Heart right ventricle (tissue), 16 donors: ENCODE data around the gene RPL15. TPM values are rescaled to one million over a fixed set of nuclear protein-coding genes. Genes with fewer than 3 reads are reported as not detected.
A peak's percentile ranks its signal among the peaks of the same experiment; 100 is the strongest.

Experiments
- ATAC-seq, 8 donors: fragments of 200-7000 bp; cut with Tn5 transposase; one replicate each; pipeline ENCODE4 v1.9.1; 2020; ENCODE audit warnings: mild to moderate bottlenecking in 8 of 8, moderate library complexity in 8 of 8, moderate number of reproducible peaks in 1 of 8
- DNase-seq, 2 donors: peaks; one replicate each; pipeline ENCODE4 v3.0.0-alpha.2; 2020
- H3K27ac ChIP-seq, 10 donors: fragments of 200-600 bp; sonication (generic) in 2 of 10; one replicate each; pipeline versions ENCODE4 v1.5.0 to v1.8.0; 2020 to 2022; ENCODE audit warnings: mild to moderate bottlenecking in 3 of 10
- H3K27me3 ChIP-seq, 7 donors: fragments of 200-600 bp; one replicate each; pipeline ENCODE4 v1.8.0; 2021 to 2022; ENCODE audit warnings: mild to moderate bottlenecking in 2 of 7
- H3K36me3 ChIP-seq, 9 donors: fragments of 200-600 bp; sonication (generic) in 1 of 9; one replicate each; pipeline versions ENCODE4 v1.5.0 to v1.8.0; 2020 to 2022; ENCODE audit warnings: mild to moderate bottlenecking in 2 of 9
- H3K4me1 ChIP-seq, 9 donors: fragments of 200-600 bp; sonication (generic) in 1 of 9; one replicate each; pipeline versions ENCODE4 v1.5.0 to v1.8.0; 2020 to 2022; ENCODE audit warnings: mild to moderate bottlenecking in 4 of 9
- H3K4me3 ChIP-seq, 10 donors: fragments of 200-600 bp; sonication (generic) in 2 of 10; one replicate each; pipeline versions ENCODE4 v1.5.0 to v1.8.0; 2020 to 2022; ENCODE audit warnings: mild to moderate bottlenecking in 7 of 10, moderate library complexity in 2 of 10
- H3K9me3 ChIP-seq, 11 donors: fragments of 200-600 bp in 10 of 11; sonication (generic) in 2 of 11; one replicate each; pipeline versions ENCODE4 v1.5.0 to v1.8.0; 2013 to 2022; ENCODE audit warnings: mild to moderate bottlenecking in 2 of 11, control low read depth in 1 of 11, moderate library complexity in 1 of 11
- CTCF ChIP-seq, 9 donors: fragments of 200-600 bp; sonication (generic) in 2 of 9; IDR thresholded peaks; one replicate each; pipeline versions ENCODE4 v1.5.0 to v1.8.0; 2021 to 2022; ENCODE audit warnings: antibody characterized with exemption in 9 of 9, mild to moderate bottlenecking in 5 of 9, moderate library complexity in 1 of 9
- WGBS, 2 donors: extraction: QIAGEN DNeasy Blood & Tissue Kit; methylation state at CpG; one replicate each; pipeline ENCODE4 v1.1.7; 2013; ENCODE audit warnings: inconsistent platforms in 1 of 2; 5-methylcytosine and 5-hydroxymethylcytosine counted together
- intact Hi-C, 10 donors: fragments of 100-400 bp; cut with DNase I; formaldehyde crosslinking; loops; one replicate each; pipeline versions ENCODE4 v1.11.1 to v1.14.2; 2022
- polyA plus RNA-seq, 2 donors: library from polyadenylated mRNA; stranded (reverse); fragments of 200-250 nt; gene quantifications; one replicate each; pipeline ENCODE4 v1.2.3, GENCODE V29; 2013
- total RNA-seq, 10 donors: library from RNA; stranded (reverse); fragmentation: NEBNext Ultra II Directional in 3 of 10; extraction: Animal tissue kit (Norgen Biotek cat#: 25700) in 3 of 10; gene quantifications; one replicate each; pipeline versions ENCODE4 v1.2.1 to v1.2.4, GENCODE V29; 2021 to 2023
- donor health status: Arrhythmogenic right ventricular cardiomyopathy.
- donor health status: ischemic (EF 13 %, LVEDD 7.1; RV severe dilation, severe dysfunction).
- donor health status: healthy with polysubstance abuse.
- donor health status: DM: no; HTN: yes; CAD: no.
- donor health status: DM: no; HTN: no; CAD: no.
- donor health status: ischemic (EF 25% LVEDD 6.9; RV normal size, moderate dysfunction).
- donor health status: ischemic (EF 25% LVEDD 5.7; RV mildly dilated, moderate dysfunction).
- donor health status: healthy.
- donor health status: DM: yes; HTN: yes; CAD: no.
- donor health status: Ischemic cardiomyopathy.
- donor health status: ischemic (EF 35%, LVEDD 5.7; RV mildly dilated, moderate dysfunction).
- donor health status: nonischemic (EF 11% LVEDD 7.7; RV severe dilation, severe dysfunction).
- donor health status: DM: yes; HTN: yes; CAD: no.
- donor health status: PGD.
- donor health status: ischemic (EF 29% LVEDD 5.4; RV normal size, mild dysfunction).
- donor health status: nonischemic (EF 23%, LVEDD 6.1; RV moderate dilation, normal function).

The RPL15 gene
- total and polyA plus RNA-seq, 12 donors: 869 to 3,225 (median 932) TPM

DNA sequence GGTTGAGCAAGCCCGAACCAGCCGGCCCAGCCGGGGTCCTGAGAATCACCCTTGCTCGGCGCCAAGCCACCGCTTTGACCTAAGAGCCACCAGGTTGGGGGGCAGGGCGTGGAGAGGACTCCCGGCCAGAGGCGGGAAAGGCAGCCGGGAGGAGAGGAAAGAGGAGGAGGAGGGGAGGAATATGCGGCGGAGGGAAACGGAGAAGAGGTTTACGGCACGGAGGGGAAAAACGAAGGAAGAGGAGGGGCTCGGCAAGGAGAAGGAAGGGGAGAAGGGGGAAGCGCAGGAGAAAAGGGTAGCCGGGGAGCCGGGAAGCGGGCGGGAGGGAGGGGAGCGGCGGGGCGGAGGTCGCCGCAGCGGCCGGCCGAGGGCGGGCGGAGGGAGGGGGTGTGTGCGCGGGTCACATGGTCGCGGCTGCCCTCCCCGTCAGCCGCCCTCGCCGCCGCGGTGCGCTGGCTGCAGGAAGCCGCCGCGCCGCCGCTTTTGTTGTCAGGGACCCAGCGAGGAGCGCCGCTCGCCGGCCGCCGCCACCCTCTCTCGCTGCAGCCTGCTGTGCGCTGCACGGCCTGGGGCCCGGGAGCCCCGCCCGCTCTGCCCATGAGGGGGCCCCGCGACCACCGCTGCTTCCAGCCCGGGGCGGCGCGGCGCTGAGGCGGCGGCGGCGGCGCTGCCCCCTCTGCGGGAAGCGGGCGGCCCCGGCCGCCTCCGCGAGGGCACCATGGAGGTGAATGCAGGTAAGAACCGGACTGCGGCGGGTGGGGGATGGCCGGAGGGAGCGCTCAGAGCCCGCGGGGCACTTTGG, 28.1 kb downstream of the RPL15 start, which contains the start of gene NR1D2:
Gene NR1D2 (plus strand): TSS at position 426 of the 802 bp plus-strand sequence. CDS start 293 bp downstream, at position 719.
- Histone ChIP-seq H3K36me3 (peaks cover 0 to 5% (median 0%) of the 10 kb centered on the region in 9 donors), H3K27me3 (no peaks in the 10 kb centered on the region), H3K27ac (peak within 1 kb of the TSS; percentile 87 to 100 (median 98)), H3K4me1 (peaks cover 19 to 46% (median 43%) of the 10 kb centered on the region in 9 donors), H3K9me3 (no peaks in the 10 kb centered on the region), H3K4me3 (peak within 1 kb of the TSS; percentile 67 to 96 (median 79))
- peak in 2 of 9 donors; percentile 6 to 25 for TF ChIP-seq CTCF (IDR thresholded peaks at IDR 0.05)
- intact Hi-C loops: loop anchor here in 6 of 10 donors (1.0 to 2.0 kb wide), 2 partner anchors 28 kb away; partner anchors contain the start of genes RPL15 (in 6 of the 6) and NKIRAS1 (in 4 of the 6)
- WGBS, 2 donors: 0 to 1% methylated on average over 51 to 87 of the region's 88 CpGs
- ATAC-seq (peak; percentile 65 to 79 (median 77)), DNase-seq (peak; percentile 89)

- intact Hi-C loops: loop anchor here in 6 of 10 donors (1.0 to 2.0 kb wide), 2 partner anchors 28 to 29 kb away; partner anchors contain the start of genes RPL15 (in 6 of the 6) and NKIRAS1 (in 4 of the 6)
- Histone ChIP-seq H3K9me3 (no peaks in the 10 kb centered on the region), H3K27ac (peak overlapping the region; percentile 87 to 100 (median 98)), H3K27me3 (no peaks in the 10 kb centered on the region), H3K4me3 (peak overlapping the region; percentile 55 to 96 (median 74)), H3K36me3 (peaks cover 0 to 5% (median 0%) of the 10 kb centered on the region in 9 donors), H3K4me1 (peaks cover 19 to 51% (median 49%) of the 10 kb centered on the region in 9 donors)
- no peak for ATAC-seq
- no peak for DNase-seq
- no peak for TF ChIP-seq CTCF (IDR thresholded peaks at IDR 0.05)
- 1% methylated on average over 34 to 39 of the region's 39 CpGs for WGBS, 2 donors
These were observed 28.7 kb downstream of the RPL15 start for GRCh38 chr3:23945663-23945912.

GRCh38 chr3:23945913-23946687, 29.2 kb downstream of the RPL15 start:
- Histone ChIP-seq H3K27ac (peak overlapping the region; percentile 87 to 100 (median 98)), H3K4me3 (peak overlapping the region; percentile 51 to 96 (median 79)), H3K36me3 (peaks cover 0 to 5% (median 0%) of the 10 kb centered on the region in 9 donors), H3K4me1 (peaks cover 22 to 56% (median 54%) of the 10 kb centered on the region in 9 donors), H3K9me3 (no peaks in the 10 kb centered on the region), H3K27me3 (no peaks in the 10 kb centered on the region)
- intact Hi-C loops: loop anchor here in 6 of 10 donors (1.0 to 2.0 kb wide), 2 partner anchors 29 kb away; partner anchors contain the start of genes RPL15 (in 6 of the 6) and NKIRAS1 (in 4 of the 6)
- WGBS, 2 donors: 0 to 1% methylated on average over 66 to 87 of the region's 87 CpGs
- DNase-seq (peak; percentile 97 to 99), ATAC-seq (peak; percentile 91 to 97 (median 94))
- no peak for TF ChIP-seq CTCF (IDR thresholded peaks at IDR 0.05)

DNA sequence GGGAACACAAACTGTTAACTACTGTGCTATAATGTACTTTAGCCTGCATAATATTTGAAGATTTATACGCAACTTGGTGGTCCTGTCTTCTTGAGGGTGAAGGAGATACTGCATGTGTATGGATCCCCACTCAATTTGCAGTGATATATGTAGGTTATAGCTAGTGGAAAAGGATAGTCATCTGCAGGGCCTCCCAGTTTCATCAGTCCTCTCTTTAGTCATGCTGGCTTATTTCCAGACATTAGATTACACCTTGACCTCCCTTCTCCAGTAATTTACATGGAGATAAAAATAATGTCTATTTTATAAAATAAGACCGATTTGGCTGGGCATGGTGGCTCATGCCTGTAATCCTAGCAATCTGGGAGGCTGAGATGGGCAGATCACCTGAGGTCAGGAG, 31.8 kb downstream of the RPL15 start:
- H3K4me3 ChIP-seq: no peak overlapping the region
- peaks cover 23 to 83% (median 80%) of the 10 kb centered on the region in 9 donors for H3K4me1 ChIP-seq
- no peak for TF ChIP-seq CTCF (IDR thresholded peaks at IDR 0.05)
- 86 to 89% methylated on average over 2 of the region's 2 CpGs for WGBS, 2 donors
- peak overlapping the region in 2 of 10 donors; percentile 56 to 100 for H3K27ac ChIP-seq
- peaks cover 0 to 5% (median 0%) of the 10 kb centered on the region in 9 donors for H3K36me3 ChIP-seq
- no peak for DNase-seq
- no peak for ATAC-seq
- H3K27me3 ChIP-seq: no peaks in the 10 kb centered on the region
- intact Hi-C loops: no loop called here
- no peaks in the 10 kb centered on the region for H3K9me3 ChIP-seq
